SK-N-SH (cell line): ENCODE results near the gene CD109.

Experiments used
- EP300 ChIP-seq, 2 experiments: IDR thresholded peaks; 2 replicates each; pipeline versions ENCODE4 v1.4.0 to v1.6.1; 2012; ENCODE audit warnings: borderline replicate concordance in 1 of 2, low read depth in 1 of 2, low read length in 1 of 2
- FOXM1 ChIP-seq: IDR thresholded peaks from 2 replicates; pipeline ENCODE4 v1.4.0; 2012; ENCODE audit warnings: low read depth, mild to moderate bottlenecking
- IRF3 ChIP-seq: fragments of 150-350 bp; IDR thresholded peaks from 2 replicates; pipeline ENCODE4 v1.6.1; 2016; ENCODE audit warnings: mild to moderate bottlenecking, low read depth, low read length
- MXI1 ChIP-seq: IDR thresholded peaks from 2 replicates; pipeline ENCODE4 v1.6.1; 2012; ENCODE audit warnings: mild to moderate bottlenecking, low read depth, low read length, improper control_type of control experiment
- NFIC ChIP-seq: IDR thresholded peaks from 2 replicates; pipeline ENCODE4 v1.4.0; 2012; ENCODE audit warnings: borderline replicate concordance
- POLR2AphosphoS5 ChIP-seq: IDR thresholded peaks from 2 replicates; pipeline ENCODE4 v1.6.1; 2012; ENCODE audit warnings: low read depth, low read length
- RCOR1 ChIP-seq: fragments of 150-350 bp; IDR thresholded peaks from 2 replicates; pipeline ENCODE4 v1.6.1; 2017; ENCODE audit warnings: antibody characterized with exemption, low read length
- RFX5 ChIP-seq: IDR thresholded peaks from 2 replicates; pipeline ENCODE4 v1.6.1; 2012; ENCODE audit warnings: mild to moderate bottlenecking, improper control_type of control experiment, low read length
- RXRA ChIP-seq: IDR thresholded peaks from 2 replicates; pipeline ENCODE4 v1.4.0; 2012; ENCODE audit warnings: low read depth, mild to moderate bottlenecking, borderline replicate concordance
- SIN3A ChIP-seq: IDR thresholded peaks from 2 replicates; pipeline ENCODE4 v1.6.1; 2012; ENCODE audit warnings: low read depth, mild to moderate bottlenecking, low read length, moderate library complexity, borderline replicate concordance
- TAF1 ChIP-seq: IDR thresholded peaks from 2 replicates; pipeline ENCODE4 v1.6.1; 2012; ENCODE audit warnings: low read depth, mild to moderate bottlenecking, low read length, moderate library complexity, borderline replicate concordance
- TCF12 ChIP-seq: IDR thresholded peaks from 2 replicates; pipeline ENCODE4 v1.4.0; 2012
- TF ChIP-seq, protein P1 (sequence below): fragments of 200-600 bp; sonication (generic); IDR thresholded peaks from 2 replicates; pipeline ENCODE4 v1.6.1; 2017; ENCODE audit warnings: antibody characterized with exemption, mild to moderate bottlenecking, moderate library complexity

GRCh38 chr6:73712535-73713173 is 16.7 kb downstream of the CD109 start:
- TF ChIP-seq NFIC (no peak), FOXM1 (no peak), EP300 (IDR thresholded peaks at IDR 0.05; ENCODE audit: borderline replicate concordance in 1 of 2, low read depth in 1 of 2, low read length in 1 of 2) (no peak), SIN3A (no peak), RXRA (no peak), RCOR1 (no peak), IRF3 (no peak), TAF1 (no peak), POLR2AphosphoS5 (no peak), MXI1 (no peak), RFX5 (no peak), TCF12 (no peak)
- TF ChIP-seq, protein P1, sequence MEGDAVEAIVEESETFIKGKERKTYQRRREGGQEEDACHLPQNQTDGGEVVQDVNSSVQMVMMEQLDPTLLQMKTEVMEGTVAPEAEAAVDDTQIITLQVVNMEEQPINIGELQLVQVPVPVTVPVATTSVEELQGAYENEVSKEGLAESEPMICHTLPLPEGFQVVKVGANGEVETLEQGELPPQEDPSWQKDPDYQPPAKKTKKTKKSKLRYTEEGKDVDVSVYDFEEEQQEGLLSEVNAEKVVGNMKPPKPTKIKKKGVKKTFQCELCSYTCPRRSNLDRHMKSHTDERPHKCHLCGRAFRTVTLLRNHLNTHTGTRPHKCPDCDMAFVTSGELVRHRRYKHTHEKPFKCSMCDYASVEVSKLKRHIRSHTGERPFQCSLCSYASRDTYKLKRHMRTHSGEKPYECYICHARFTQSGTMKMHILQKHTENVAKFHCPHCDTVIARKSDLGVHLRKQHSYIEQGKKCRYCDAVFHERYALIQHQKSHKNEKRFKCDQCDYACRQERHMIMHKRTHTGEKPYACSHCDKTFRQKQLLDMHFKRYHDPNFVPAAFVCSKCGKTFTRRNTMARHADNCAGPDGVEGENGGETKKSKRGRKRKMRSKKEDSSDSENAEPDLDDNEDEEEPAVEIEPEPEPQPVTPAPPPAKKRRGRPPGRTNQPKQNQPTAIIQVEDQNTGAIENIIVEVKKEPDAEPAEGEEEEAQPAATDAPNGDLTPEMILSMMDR: no peak
